T-cell (primary cell): ENCODE measurements around the gene CLASP1. TPM values are rescaled to one million over a fixed set of nuclear protein-coding genes. Genes with fewer than 3 reads are reported as not detected.
"Not testable (repeated sequence)": the region's sequence is repeated elsewhere in the genome, so short reads cannot be mapped to it uniquely, and the experiment has no call there.

Source experiments
- ATAC-seq, 4 experiments: fragments of 200-7000 bp in 3 of 4; fragments of 150-1000 bp in 1 of 4; cut with Tn5 transposase; replicated peaks in 1 of 4; 1 replicate in 3 of 4; 2 replicates in 1 of 4; pipeline ENCODE4 v1.10.0; 2021; ENCODE audit warnings: moderate library complexity in 3 of 4, mild to moderate bottlenecking in 2 of 4, moderate number of reproducible peaks in 1 of 4
- CTCF ChIA-PET, 2 donors: fragments of 300-600 bp; sonication (Branson Sonifier 250); formaldehyde crosslinking; loops; one replicate each; lab custom pipeline; 2022; ENCODE audit warnings: antibody characterized with exemption in 2 of 2; lab: Charles Lee
- POLR2A ChIA-PET, 2 donors: fragments of 300-600 bp; sonication (Branson Sonifier 250); formaldehyde crosslinking; loops; one replicate each; lab custom pipeline; 2022; ENCODE audit warnings: antibody characterized with exemption in 2 of 2; lab: Charles Lee
- DNase-seq, 35 experiments: peaks; one replicate each; pipeline versions ENCODE4 v3.0.0 to v3.0.0-alpha.2; 2013 to 2023
- H3K27ac ChIP-seq: one replicate; pipeline ENCODE4 v1.5.1; 2013; ENCODE audit warnings: low read length
- H3K27me3 ChIP-seq, 2 experiments: replicated peaks in 1 of 2; 1 replicate in 1 of 2; 2 replicates in 1 of 2; pipeline versions ENCODE4 v1.6.1 to v1.7.0; 2013; ENCODE audit warnings: low read length in 1 of 2, mixed read lengths in 1 of 2; ENCODE audit not compliant: control insufficient read depth in 2 of 2, insufficient read depth in 2 of 2; ENCODE audit errors: extremely low read depth in 1 of 2
- H3K36me3 ChIP-seq, 2 donors: 1 replicate in 1 of 2; 2 replicates in 1 of 2; pipeline versions ENCODE4 v1.6.1 to v1.7.0; 2013; ENCODE audit warnings: low read length in 1 of 2; ENCODE audit not compliant: control insufficient read depth in 2 of 2, insufficient read depth in 1 of 2; ENCODE audit errors: extremely low read depth in 1 of 2
- H3K4me1 ChIP-seq, 2 experiments: 1 replicate in 1 of 2; 2 replicates in 1 of 2; pipeline versions ENCODE4 v1.6.1 to v1.7.0; 2013; ENCODE audit warnings: low read length in 2 of 2, mixed read lengths in 1 of 2; ENCODE audit not compliant: insufficient read depth in 2 of 2, control insufficient read depth in 1 of 2; ENCODE audit errors: extremely low read depth in 1 of 2
- H3K4me3 ChIP-seq, 2 donors: 1 replicate in 1 of 2; 2 replicates in 1 of 2; pipeline versions ENCODE4 v1.5.1 to v1.7.0; 2013; ENCODE audit warnings: mild to moderate bottlenecking in 2 of 2, low read length in 1 of 2, moderate library complexity in 1 of 2; ENCODE audit not compliant: control insufficient read depth in 1 of 2; ENCODE audit errors: extremely low read depth in 1 of 2
- H3K9me3 ChIP-seq: 2 replicates; pipeline ENCODE4 v1.7.0; 2013
- H3K27ac Mint-ChIP-seq, 2 donors: one replicate each; pipeline ENCODE4 v1.8.0; 2020 to 2021; ENCODE audit warnings: mild to moderate bottlenecking in 2 of 2, mixed read lengths in 2 of 2
- H3K27me3 Mint-ChIP-seq, 2 donors: one replicate each; pipeline ENCODE4 v1.8.0; 2021 to 2022; ENCODE audit warnings: mixed read lengths in 2 of 2
- H3K36me3 Mint-ChIP-seq: one replicate; pipeline ENCODE4 v1.8.0; 2021; ENCODE audit warnings: mixed read lengths
- H3K4me1 Mint-ChIP-seq, 3 donors: one replicate each; pipeline ENCODE4 v1.8.0; 2020 to 2022; ENCODE audit warnings: mixed read lengths in 3 of 3, mild to moderate bottlenecking in 1 of 3
- H3K4me3 Mint-ChIP-seq, 3 donors: one replicate each; pipeline ENCODE4 v1.8.0; 2020 to 2022; ENCODE audit warnings: mild to moderate bottlenecking in 3 of 3, mixed read lengths in 3 of 3, moderate library complexity in 3 of 3
- H3K9me3 Mint-ChIP-seq, 3 donors: one replicate each; pipeline ENCODE4 v1.8.0; 2020 to 2022; ENCODE audit warnings: mixed read lengths in 3 of 3
- WGBS: methylation state at CpG from one replicate; pipeline ENCODE4 v1.1.5; 2013; ENCODE audit warnings: missing lambda C conversion rate; ENCODE audit not compliant: insufficient coverage; 5-methylcytosine and 5-hydroxymethylcytosine counted together
- total RNA-seq, 35 experiments: library from RNA in 6 of 35; stranded (reverse) in 6 of 35; fragments of 120-200 nt in 1 of 35; gene quantifications; one replicate each; pipeline versions ENCODE4 v1.2.1 to v1.2.4 and lab custom pipeline; 2013 to 2026

Gene CLASP1
- total RNA-seq, 5 donors from 2014 or later (not counting 1 experiment from before 2014, with no cell fraction given), result 57.8 to 72.8 (median 65.1) TPM

GRCh38 chr2:121570036-121570666 is 79.1 kb downstream of the CLASP1 start:
- H3K27me3 ChIP-seq, result no peaks in the 10 kb centered on the region
- no peak overlapping the region for H3K4me3 ChIP-seq
- H3K4me1 ChIP-seq, result peaks cover 0 to 10% of the 10 kb centered on the region in 2 experiments
- no peaks in the 10 kb centered on the region for H3K36me3 ChIP-seq
- ATAC-seq (no peak), DNase-seq (no peak)
- peaks cover 38 to 58% (median 45%) of the 10 kb centered on the region in 3 donors for H3K4me1 Mint-ChIP-seq
- H3K27me3 Mint-ChIP-seq, result no peaks in the 10 kb centered on the region
- WGBS, result no CpG with 5 or more reads among the region's 2 CpGs
- H3K9me3 ChIP-seq, result no peaks in the 10 kb centered on the region
- H3K27ac ChIP-seq, result no peak overlapping the region
- H3K9me3 Mint-ChIP-seq, result no peaks in the 10 kb centered on the region
- no peak overlapping the region for H3K27ac Mint-ChIP-seq
- ChIA-PET POLR2A (interaction anchor here in 1 of 2 donors (0.6 kb wide), 1 partner anchor 62 kb away, joined by 3 read pairs; no protein-coding TSS in a partner anchor), CTCF (no interaction called here)
- H3K36me3 Mint-ChIP-seq, result peaks cover 30% of the 10 kb centered on the region
- H3K4me3 Mint-ChIP-seq, result no peak overlapping the region

GRCh38 chr2:121567957-121568409 is 81.3 kb downstream of the CLASP1 start:
- Mint-ChIP-seq H3K4me3 (no peak overlapping the region), H3K27ac (no peak overlapping the region), H3K9me3 (no peaks in the 10 kb centered on the region), H3K36me3 (peaks cover 42% of the 10 kb centered on the region), H3K4me1 (peaks cover 41 to 74% (median 63%) of the 10 kb centered on the region in 3 donors), H3K27me3 (no peaks in the 10 kb centered on the region)
- POLR2A ChIA-PET, result no interaction called here
- 50% methylated on average over 2 of the region's 4 CpGs for WGBS
- Histone ChIP-seq H3K27ac (no peak overlapping the region), H3K4me1 (peaks cover 0 to 10% of the 10 kb centered on the region in 2 experiments), H3K9me3 (no peaks in the 10 kb centered on the region), H3K4me3 (no peak overlapping the region), H3K27me3 (no peaks in the 10 kb centered on the region), H3K36me3 (no peaks in the 10 kb centered on the region)
- ATAC-seq (no peak), DNase-seq (no peak)
- CTCF ChIA-PET, result no interaction called here

GRCh38 chr2:121567452-121567851 is 81.8 kb downstream of the CLASP1 start:
- ATAC-seq, result no peak
- Mint-ChIP-seq H3K4me1 (peaks cover 46 to 79% (median 68%) of the 10 kb centered on the region in 3 donors), H3K36me3 (peaks cover 42% of the 10 kb centered on the region), H3K4me3 (no peak overlapping the region), H3K27ac (no peak overlapping the region), H3K27me3 (no peaks in the 10 kb centered on the region), H3K9me3 (no peaks in the 10 kb centered on the region)
- ChIA-PET POLR2A (interaction anchor here in 1 of 2 donors (0.8 kb wide), 1 partner anchor 8 kb away, joined by 4 read pairs; no protein-coding TSS in a partner anchor), CTCF (interaction anchor here in 1 of 2 donors (0.6 kb wide), 1 partner anchor 10 kb away, joined by 3 read pairs; no protein-coding TSS in a partner anchor)
- Histone ChIP-seq H3K4me1 (peaks cover 0 to 10% of the 10 kb centered on the region in 2 experiments), H3K27me3 (no peaks in the 10 kb centered on the region), H3K9me3 (no peaks in the 10 kb centered on the region), H3K4me3 (no peak overlapping the region), H3K27ac (no peak overlapping the region), H3K36me3 (no peaks in the 10 kb centered on the region)
- 86% methylated on average over 1 of the region's 7 CpGs for WGBS
- DNase-seq, result no peak

DNA sequence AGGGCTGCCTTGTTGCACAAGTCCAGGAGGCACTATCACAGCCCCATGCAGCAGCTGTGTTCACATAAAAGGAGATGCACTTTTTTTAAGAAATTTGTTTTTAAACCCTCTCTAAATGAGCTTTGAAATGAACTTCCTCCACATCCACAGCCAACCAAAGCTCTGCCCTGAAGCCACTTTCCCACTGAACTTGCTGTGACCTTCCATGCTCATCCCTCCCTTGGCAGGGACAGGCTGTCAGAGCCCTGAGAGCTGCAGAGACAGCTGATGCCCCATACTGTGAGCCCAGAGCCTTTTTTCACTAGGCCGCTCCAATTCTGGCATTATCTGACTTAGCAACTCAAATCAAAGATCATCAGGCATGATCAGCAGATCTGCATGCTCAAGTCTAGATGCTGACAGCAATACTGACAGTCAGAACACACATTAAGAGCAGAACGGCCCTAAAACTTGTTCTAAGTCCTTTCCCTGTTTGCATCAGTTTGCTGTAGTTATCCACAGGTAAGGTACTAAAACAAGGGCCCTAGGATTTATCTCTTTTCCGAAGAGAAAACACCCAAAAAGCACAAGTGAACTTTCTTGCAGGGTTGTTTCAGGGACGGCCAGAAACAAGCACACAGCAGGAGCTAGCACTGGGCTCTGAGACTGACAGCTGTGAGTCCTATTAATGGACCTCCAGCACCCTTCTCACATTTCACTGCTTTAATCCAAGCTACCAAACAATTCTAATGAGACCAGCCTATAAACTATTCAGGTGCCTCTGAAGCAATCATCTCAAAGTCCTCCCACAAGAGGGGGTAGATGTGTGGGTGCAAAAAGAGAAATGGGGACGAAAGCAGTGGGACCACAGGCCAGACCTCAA is 83.6 kb downstream of the CLASP1 start:
- Histone ChIP-seq H3K27me3 (no peaks in the 10 kb centered on the region), H3K9me3 (no peaks in the 10 kb centered on the region), H3K4me1 (peaks cover 0 to 10% of the 10 kb centered on the region in 2 experiments), H3K4me3 (no peak overlapping the region), H3K27ac (no peak overlapping the region), H3K36me3 (no peaks in the 10 kb centered on the region)
- peaks cover 34% of the 10 kb centered on the region for H3K36me3 Mint-ChIP-seq
- WGBS, result 100% methylated on average over 3 of the region's 5 CpGs
- no peaks in the 10 kb centered on the region for H3K9me3 Mint-ChIP-seq
- ChIA-PET POLR2A (no interaction called here), CTCF (interaction anchor here in 1 of 2 donors (0.6 kb wide), 1 partner anchor 173 kb away, joined by 5 read pairs; no protein-coding TSS in a partner anchor)
- H3K27ac Mint-ChIP-seq, result peak overlapping the region in 1 of 2 donors; percentile 2
- H3K27me3 Mint-ChIP-seq, result no peaks in the 10 kb centered on the region
- no peak overlapping the region for H3K4me3 Mint-ChIP-seq
- ATAC-seq (no peak), DNase-seq (no peak)
- H3K4me1 Mint-ChIP-seq, result peaks cover 59 to 89% (median 73%) of the 10 kb centered on the region in 3 donors

- Histone ChIP-seq H3K4me1 (peaks cover 0 to 10% of the 10 kb centered on the region in 2 experiments), H3K36me3 (no peaks in the 10 kb centered on the region), H3K4me3 (no peak overlapping the region), H3K9me3 (no peaks in the 10 kb centered on the region), H3K27ac (no peak overlapping the region), H3K27me3 (no peaks in the 10 kb centered on the region)
- Mint-ChIP-seq H3K27me3 (no peaks in the 10 kb centered on the region), H3K27ac (no peak overlapping the region), H3K9me3 (no peaks in the 10 kb centered on the region), H3K4me3 (no peak overlapping the region), H3K4me1 (peaks cover 59 to 87% (median 72%) of the 10 kb centered on the region in 3 donors), H3K36me3 (peaks cover 29% of the 10 kb centered on the region)
- ChIA-PET CTCF (interaction anchor here in 1 of 2 donors (0.6 kb wide), 1 partner anchor 173 kb away, joined by 5 read pairs; no protein-coding TSS in a partner anchor), POLR2A (no interaction called here)
- 86% methylated on average over 2 of the region's 3 CpGs for WGBS
- ATAC-seq (no peak), DNase-seq (no peak)
These were observed 84.4 kb downstream of the CLASP1 start for GRCh38 chr2:121564905-121565304.

DNA sequence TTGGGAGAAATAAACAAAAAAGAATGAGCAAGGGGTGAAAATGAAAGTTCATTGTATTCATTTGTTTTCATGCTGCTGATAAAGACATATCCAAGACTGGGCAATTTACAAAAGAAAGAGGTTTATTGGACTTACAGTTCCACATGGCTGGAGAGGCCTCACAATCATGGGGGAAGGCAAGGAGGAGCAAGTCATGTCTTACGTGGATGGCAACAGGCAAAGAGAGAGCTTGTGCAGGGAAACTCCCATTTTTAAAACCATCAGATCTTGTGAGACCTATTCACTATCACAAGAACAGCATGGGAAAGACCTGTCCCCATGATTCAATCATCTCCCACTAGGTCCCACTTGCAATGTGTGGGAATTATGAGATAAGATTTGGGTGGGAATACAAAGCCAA is 85.5 kb downstream of the CLASP1 start:
- H3K27ac Mint-ChIP-seq, H3K4me3 Mint-ChIP-seq, H3K27me3 Mint-ChIP-seq, H3K4me1 ChIP-seq, H3K9me3 Mint-ChIP-seq, ATAC-seq, DNase-seq, H3K36me3 ChIP-seq, H3K9me3 ChIP-seq, POLR2A ChIA-PET, H3K4me3 ChIP-seq, H3K27me3 ChIP-seq, H3K27ac ChIP-seq: not testable (repeated sequence)
- Mint-ChIP-seq H3K36me3 (peaks cover 22% of the 10 kb centered on the region), H3K4me1 (peaks cover 62 to 88% (median 76%) of the 10 kb centered on the region in 3 donors)
- WGBS, result no CpG with 5 or more reads among the region's 1 CpG
- CTCF ChIA-PET, result interaction anchor here in 1 of 2 donors (0.6 kb wide), 2 partner anchors 15 to 467 kb away, joined by 4 to 5 read pairs; no protein-coding TSS in a partner anchor
